Measurements from ENCODE around the gene KCNN4. TPM values are rescaled to one million over a fixed set of nuclear protein-coding genes. Genes with fewer than 3 reads are reported as not detected.

KCNN4 gene
- polyA plus RNA-seq, 1 donor from 2014 or later = not detected

GRCh38 chr19:43781630-43782310, 997 bp upstream of the KCNN4 start:
- no peak overlapping the region for H2AFZ ChIP-seq (ENCODE audit: low read depth, low read length)
- no peak overlapping the region for H3K9ac ChIP-seq (ENCODE audit: low read length)
- no peak overlapping the region for H3K4me3 ChIP-seq (ENCODE audit: low read length)
- no peaks in the 10 kb centered on the region for H3K36me3 ChIP-seq (ENCODE audit: insufficient read depth, low read length)
- no peaks in the 10 kb centered on the region for H3F3A ChIP-seq (ENCODE audit: insufficient read depth, low read length, poor library complexity, severe bottlenecking)
- no peaks in the 10 kb centered on the region for H3K9me2 ChIP-seq (ENCODE audit: insufficient read depth, low read length)
- H4K20me1 ChIP-seq (ENCODE audit: insufficient read depth) = no peaks in the 10 kb centered on the region
- H3K27me3 ChIP-seq (ENCODE audit: insufficient read depth, low read depth, low read length) = no peaks in the 10 kb centered on the region
- no peak overlapping the region for H3K27ac ChIP-seq (ENCODE audit: low read length)
- no peaks in the 10 kb centered on the region for H3K79me2 ChIP-seq (replicated peaks; ENCODE audit: insufficient read depth, low read length)
- H3K9me3 ChIP-seq (ENCODE audit: low read length) = no peaks in the 10 kb centered on the region
- H3K4me2 ChIP-seq (ENCODE audit: low read length) = no peak overlapping the region
- TF ChIP-seq REST (IDR thresholded peaks at IDR 0.05; ENCODE audit: borderline replicate concordance) (no peak), RAD21 (conservative IDR thresholded peaks at IDR 0.05) (no peak)

- H3F3A ChIP-seq (ENCODE audit: insufficient read depth, low read length, poor library complexity, severe bottlenecking) = no peaks in the 10 kb centered on the region
- no peaks in the 10 kb centered on the region for H3K9me2 ChIP-seq (ENCODE audit: insufficient read depth, low read length)
- H4K20me1 ChIP-seq (ENCODE audit: insufficient read depth) = no peaks in the 10 kb centered on the region
- no peaks in the 10 kb centered on the region for H3K9me3 ChIP-seq (ENCODE audit: low read length)
- no peak overlapping the region for H3K4me3 ChIP-seq (ENCODE audit: low read length)
- no peak overlapping the region for H3K4me2 ChIP-seq (ENCODE audit: low read length)
- TF ChIP-seq REST (IDR thresholded peaks at IDR 0.05; ENCODE audit: borderline replicate concordance) (no peak), SMC3 (conservative IDR thresholded peaks at IDR 0.05; ENCODE audit: poor library complexity) (no peak), MXI1 (conservative IDR thresholded peaks at IDR 0.05; ENCODE audit: poor library complexity, severe bottlenecking) (no peak), RAD21 (conservative IDR thresholded peaks at IDR 0.05) (no peak), EZH2 (IDR thresholded peaks at IDR 0.05; ENCODE audit: borderline replicate concordance, insufficient read depth, low read length, poor library complexity, severe bottlenecking) (no peak), TAF1 (IDR thresholded peaks at IDR 0.05; ENCODE audit: low read depth) (no peak), POLR2AphosphoS5 (IDR thresholded peaks at IDR 0.05) (no peak), CTCF (IDR thresholded peaks at IDR 0.05; ENCODE audit: poor library complexity, severe bottlenecking) (no peak), EP300 (conservative IDR thresholded peaks at IDR 0.05; ENCODE audit: poor library complexity, severe bottlenecking) (no peak)
- H3K9ac ChIP-seq (ENCODE audit: low read length) = no peak overlapping the region
- H3K27me3 ChIP-seq (ENCODE audit: insufficient read depth, low read depth, low read length) = peaks cover 4% of the 10 kb centered on the region
- no peak overlapping the region for H2AFZ ChIP-seq (ENCODE audit: low read depth, low read length)
- no peak overlapping the region for H3K27ac ChIP-seq (ENCODE audit: low read length)
- H3K36me3 ChIP-seq (ENCODE audit: insufficient read depth, low read length) = no peaks in the 10 kb centered on the region
- H3K79me2 ChIP-seq (replicated peaks; ENCODE audit: insufficient read depth, low read length) = no peaks in the 10 kb centered on the region
Observed at GRCh38 chr19:43779820-43780219, 953 bp downstream of the KCNN4 start.

All from neural cell (in vitro differentiated cells).